ENCODE results near the gene ERBB2.
A peak's percentile ranks its signal among the peaks of the same experiment; 100 is the strongest.

GRCh38 chr17:39716879-39717536 lies 17.1 kb downstream of the ERBB2 start:
- TF ChIP-seq CTCF (IDR thresholded peaks at IDR 0.05): no peak
- TF ChIP-seq POLR2AphosphoS5 (IDR thresholded peaks at IDR 0.05; ENCODE audit: insufficient read depth in 1 of 2, low read depth in 1 of 2): peak in 1 of 2 donors; percentile 70

Data from vagina (tissue), 2 donors.